RWPE2 (cell line): Measurements from ENCODE around the gene TIE1.
"Not testable (repeated sequence)": the region's sequence is repeated elsewhere in the genome, so short reads cannot be mapped to it uniquely, and the experiment has no call there.

ENCODE experiments used
- ATAC-seq: fragments of 200-7000 bp; cut with Tn5 transposase; 3 replicates; pipeline ENCODE4 v1.9.1; 2021; ENCODE audit warnings: low read depth
- DNase-seq: peaks from one replicate; pipeline ENCODE4 v3.0.0-alpha.2; 2020; ENCODE audit warnings: low spot score
- H3K27ac ChIP-seq: fragments of 450-650 bp; 2 replicates; pipeline ENCODE4 v1.5.1; 2017; ENCODE audit warnings: mild to moderate bottlenecking; ENCODE audit not compliant: poor library complexity, severe bottlenecking
- H3K27me3 ChIP-seq: fragments of 250-450 bp; sonication (Bioruptor Pico); 2 replicates; pipeline ENCODE4 v1.5.1; 2021; ENCODE audit warnings: mild to moderate bottlenecking, moderate library complexity; ENCODE audit not compliant: insufficient read depth, poor library complexity, severe bottlenecking
- H3K36me3 ChIP-seq: fragments of 250-450 bp; sonication (Bioruptor Pico); 2 replicates; pipeline ENCODE4 v1.5.1; 2020; ENCODE audit warnings: low read depth, mild to moderate bottlenecking, moderate library complexity
- H3K4me1 ChIP-seq: fragments of 250-450 bp; sonication (Bioruptor Pico); 2 replicates; pipeline ENCODE4 v1.5.1; 2021; ENCODE audit warnings: mild to moderate bottlenecking, moderate library complexity; ENCODE audit not compliant: insufficient read depth, poor library complexity, severe bottlenecking
- H3K4me3 ChIP-seq: fragments of 250-450 bp; sonication (Bioruptor Pico); 2 replicates; pipeline ENCODE4 v1.5.1; 2021; ENCODE audit warnings: mild to moderate bottlenecking, moderate library complexity; ENCODE audit not compliant: severe bottlenecking
- H3K9me3 ChIP-seq: fragments of 250-450 bp; sonication (Bioruptor Pico); 2 replicates; pipeline ENCODE4 v1.5.1; 2021; ENCODE audit warnings: mild to moderate bottlenecking, moderate library complexity; ENCODE audit not compliant: severe bottlenecking
- TF ChIP-seq, protein P1 (sequence below): fragments of 450-650 bp; IDR thresholded peaks from one replicate; pipeline ENCODE4 v1.5.1; 2017; ENCODE audit warnings: mild to moderate bottlenecking, moderate library complexity; ENCODE audit not compliant: poor library complexity, severe bottlenecking

The TIE1 gene

DNA sequence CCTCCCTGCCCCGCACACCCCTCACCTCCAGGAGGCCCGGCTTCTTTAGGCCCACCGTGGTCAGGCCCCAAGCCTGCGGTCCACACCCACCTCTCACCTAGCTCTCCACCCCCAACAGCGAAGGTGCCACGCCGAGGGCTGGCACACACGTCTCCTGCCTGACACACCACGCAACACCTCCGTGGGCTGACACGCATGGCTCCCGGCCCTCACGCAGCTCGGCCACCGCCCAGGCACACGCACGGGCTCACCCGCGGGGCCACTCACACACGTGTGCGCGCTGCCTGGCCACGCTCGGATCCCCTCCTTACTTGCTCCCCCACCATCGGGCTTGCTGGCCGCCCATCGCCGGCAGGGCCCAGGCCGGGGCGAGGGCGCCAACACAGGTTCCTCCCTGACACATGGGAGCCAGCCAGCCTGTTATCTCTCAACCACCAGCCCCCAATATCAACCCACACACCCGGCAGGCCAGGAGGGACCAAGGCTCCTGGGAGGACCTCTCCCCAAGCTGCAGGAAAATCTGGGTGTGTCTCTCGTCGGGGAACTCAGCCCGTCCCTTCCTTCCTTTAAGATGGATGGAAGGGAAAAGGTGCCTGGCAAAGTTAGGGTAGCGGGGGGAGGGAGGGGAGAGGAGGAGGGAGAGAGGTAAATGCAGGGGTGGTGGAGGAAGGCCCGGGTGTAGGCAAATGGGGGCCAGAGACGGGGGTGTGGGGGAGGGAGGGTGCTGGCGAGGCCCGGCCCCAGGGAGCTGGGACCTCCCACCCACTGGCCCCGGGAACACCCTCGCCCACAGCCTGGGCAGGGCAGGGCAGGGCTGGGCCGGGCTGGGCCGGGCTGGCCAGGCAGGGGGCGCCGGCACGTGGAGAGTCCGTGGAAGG, 66.5 kb downstream of the TIE1 start:
- H3K4me1 ChIP-seq, result peaks cover 24% of the 10 kb centered on the region
- ATAC-seq (peak; percentile 67), DNase-seq (peak; percentile 83)
- no peaks in the 10 kb centered on the region for H3K27me3 ChIP-seq
- H3K9me3 ChIP-seq, result no peaks in the 10 kb centered on the region
- TF ChIP-seq, protein P1, sequence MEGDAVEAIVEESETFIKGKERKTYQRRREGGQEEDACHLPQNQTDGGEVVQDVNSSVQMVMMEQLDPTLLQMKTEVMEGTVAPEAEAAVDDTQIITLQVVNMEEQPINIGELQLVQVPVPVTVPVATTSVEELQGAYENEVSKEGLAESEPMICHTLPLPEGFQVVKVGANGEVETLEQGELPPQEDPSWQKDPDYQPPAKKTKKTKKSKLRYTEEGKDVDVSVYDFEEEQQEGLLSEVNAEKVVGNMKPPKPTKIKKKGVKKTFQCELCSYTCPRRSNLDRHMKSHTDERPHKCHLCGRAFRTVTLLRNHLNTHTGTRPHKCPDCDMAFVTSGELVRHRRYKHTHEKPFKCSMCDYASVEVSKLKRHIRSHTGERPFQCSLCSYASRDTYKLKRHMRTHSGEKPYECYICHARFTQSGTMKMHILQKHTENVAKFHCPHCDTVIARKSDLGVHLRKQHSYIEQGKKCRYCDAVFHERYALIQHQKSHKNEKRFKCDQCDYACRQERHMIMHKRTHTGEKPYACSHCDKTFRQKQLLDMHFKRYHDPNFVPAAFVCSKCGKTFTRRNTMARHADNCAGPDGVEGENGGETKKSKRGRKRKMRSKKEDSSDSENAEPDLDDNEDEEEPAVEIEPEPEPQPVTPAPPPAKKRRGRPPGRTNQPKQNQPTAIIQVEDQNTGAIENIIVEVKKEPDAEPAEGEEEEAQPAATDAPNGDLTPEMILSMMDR, result no peak
- H3K36me3 ChIP-seq, result peaks cover 32% of the 10 kb centered on the region
- H3K27ac ChIP-seq, result peak overlapping the region; percentile 95
- peak overlapping the region; percentile 79 for H3K4me3 ChIP-seq

DNA sequence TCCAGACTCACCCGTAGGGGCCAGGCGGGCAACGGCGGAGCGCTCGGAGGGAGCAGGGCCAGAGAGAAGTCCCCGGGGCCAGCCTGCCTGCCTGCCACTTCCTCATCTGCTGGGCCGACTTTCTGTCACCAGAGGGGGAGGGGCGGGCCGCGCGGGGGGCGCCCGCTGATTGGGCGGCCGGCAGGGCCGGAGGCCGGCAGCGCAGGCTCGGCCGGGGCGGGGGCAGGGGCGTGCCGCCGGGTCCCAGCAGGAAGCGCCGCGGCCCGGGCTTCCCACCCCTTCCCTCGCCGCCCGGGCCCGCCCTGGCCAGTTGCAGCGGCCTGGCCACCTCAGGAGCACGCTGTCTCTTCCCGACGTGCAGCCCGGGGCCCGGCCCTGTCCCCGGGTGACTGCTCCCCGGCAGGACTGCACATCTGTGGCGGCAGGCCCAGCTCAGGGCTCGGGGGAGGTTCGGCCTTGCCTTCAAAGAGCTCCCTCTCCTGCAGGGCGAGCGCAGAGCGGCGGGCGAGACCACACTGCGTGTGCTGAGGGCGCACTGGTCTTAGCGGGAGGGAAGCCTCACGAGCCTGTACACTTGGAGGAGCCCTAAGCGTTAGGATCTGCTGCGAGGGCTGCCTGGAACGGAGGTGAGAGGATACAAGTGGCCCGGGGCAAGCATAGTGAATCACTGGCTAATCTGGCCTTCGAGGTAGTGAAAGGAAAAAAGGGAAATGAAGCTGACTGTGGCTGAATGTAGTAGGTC, 67.3 kb downstream of the TIE1 start, which contains the start of gene ELOVL1:
Gene ELOVL1, minus strand, starts transcription at position 108 of the 742 bp plus-strand sequence. CDS start 2,402 bp downstream, outside the sequence.
- H3K27ac ChIP-seq, result peak within 1 kb of the TSS; percentile 95
- no peaks in the 10 kb centered on the region for H3K27me3 ChIP-seq
- DNase-seq (peak; percentile 84), ATAC-seq (peak; percentile 68)
- no peaks in the 10 kb centered on the region for H3K9me3 ChIP-seq
- H3K36me3 ChIP-seq, result peaks cover 24% of the 10 kb centered on the region
- peaks cover 32% of the 10 kb centered on the region for H3K4me1 ChIP-seq
- H3K4me3 ChIP-seq, result peak within 1 kb of the TSS; percentile 79
- TF ChIP-seq, protein P1, result peak; percentile 22

DNA sequence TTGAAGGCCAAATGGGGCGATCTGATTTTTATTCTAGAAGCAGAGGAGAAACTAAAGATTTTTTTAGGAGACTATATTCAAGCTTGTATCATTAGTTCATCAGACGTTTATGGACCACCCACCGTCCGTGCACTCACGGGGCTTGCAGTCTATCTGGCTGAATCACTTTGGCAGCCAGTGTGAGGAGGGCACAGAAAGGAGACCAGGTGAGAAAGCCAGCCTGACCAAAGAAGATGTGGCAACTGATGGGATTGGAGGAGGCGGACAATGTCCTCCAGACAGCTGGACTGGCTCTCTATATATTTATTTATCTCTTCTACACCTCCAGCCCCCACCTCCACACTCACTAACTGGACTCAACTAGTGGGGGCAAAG, 67.9 kb downstream of the TIE1 start:
- no peak for DNase-seq
- Histone ChIP-seq H3K27me3 (no peaks in the 10 kb centered on the region), H3K36me3 (peaks cover 18% of the 10 kb centered on the region), H3K27ac (peak overlapping the region; percentile 95), H3K4me3 (peak overlapping the region; percentile 79), H3K9me3 (no peaks in the 10 kb centered on the region), H3K4me1 (peaks cover 38% of the 10 kb centered on the region)
- ATAC-seq, result no peak
- TF ChIP-seq, protein P1, result no peak

DNA sequence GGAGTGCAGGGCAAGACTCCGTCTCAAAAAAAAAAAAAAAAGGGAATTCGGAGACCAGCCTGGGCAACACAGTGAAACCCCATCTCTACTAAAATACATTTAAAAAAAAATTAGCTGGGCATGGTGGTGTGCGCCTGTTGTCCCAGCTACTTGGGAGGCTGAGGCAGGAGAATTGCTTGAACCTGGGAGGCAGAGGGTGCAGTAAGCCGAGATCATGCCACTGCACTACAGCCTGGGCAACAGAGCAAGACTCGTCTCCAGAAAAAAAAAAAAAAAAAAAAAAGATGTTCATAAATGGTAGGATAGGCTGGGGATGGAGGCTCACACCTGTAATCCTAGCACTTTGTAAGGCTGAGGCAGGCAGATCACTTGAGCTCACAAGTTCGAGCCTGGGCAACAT, 69.0 kb downstream of the TIE1 start:
- not testable (repeated sequence) for ATAC-seq, H3K4me3 ChIP-seq, H3K36me3 ChIP-seq, H3K27me3 ChIP-seq, DNase-seq, H3K9me3 ChIP-seq
- peak overlapping the region; percentile 95 for H3K27ac ChIP-seq
- peaks cover 45% of the 10 kb centered on the region for H3K4me1 ChIP-seq

DNA sequence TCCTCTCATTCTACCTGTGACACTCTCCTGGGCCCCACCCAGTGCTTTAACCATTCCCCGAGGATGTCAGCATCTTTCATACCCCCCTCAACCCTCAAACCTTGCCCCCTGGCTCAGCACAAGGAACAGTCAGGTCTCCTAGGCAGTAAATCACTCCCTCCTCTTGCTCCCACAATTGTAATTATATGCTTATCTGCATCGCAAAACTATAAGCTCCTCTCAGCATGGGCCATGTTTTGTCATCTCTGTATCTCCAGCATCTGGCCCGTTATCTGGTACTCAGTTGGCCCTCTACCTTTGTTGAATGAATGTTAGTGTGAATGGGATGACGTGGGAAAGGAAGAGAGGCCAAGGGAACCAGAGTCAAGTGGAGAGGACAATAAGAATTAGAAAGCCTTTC, 69.8 kb downstream of the TIE1 start:
- Histone ChIP-seq H3K27ac (peak overlapping the region; percentile 95), H3K4me1 (peaks cover 45% of the 10 kb centered on the region), H3K4me3 (no peak overlapping the region), H3K27me3 (no peaks in the 10 kb centered on the region), H3K9me3 (no peaks in the 10 kb centered on the region), H3K36me3 (no peaks in the 10 kb centered on the region)
- TF ChIP-seq, protein P1, result no peak
- ATAC-seq, result no peak
- no peak for DNase-seq
